ENCODE measurements around the gene PDXK. TPM values are rescaled to one million over a fixed set of nuclear protein-coding genes. Genes with fewer than 3 reads are reported as not detected.

The PDXK gene
- total and polyA plus RNA-seq, 9 of the 15 experiments (the other 6 are each of a cell fraction or from before 2014, with no cell fraction given): 5.6 to 162 (median 76.5) TPM

DNA sequence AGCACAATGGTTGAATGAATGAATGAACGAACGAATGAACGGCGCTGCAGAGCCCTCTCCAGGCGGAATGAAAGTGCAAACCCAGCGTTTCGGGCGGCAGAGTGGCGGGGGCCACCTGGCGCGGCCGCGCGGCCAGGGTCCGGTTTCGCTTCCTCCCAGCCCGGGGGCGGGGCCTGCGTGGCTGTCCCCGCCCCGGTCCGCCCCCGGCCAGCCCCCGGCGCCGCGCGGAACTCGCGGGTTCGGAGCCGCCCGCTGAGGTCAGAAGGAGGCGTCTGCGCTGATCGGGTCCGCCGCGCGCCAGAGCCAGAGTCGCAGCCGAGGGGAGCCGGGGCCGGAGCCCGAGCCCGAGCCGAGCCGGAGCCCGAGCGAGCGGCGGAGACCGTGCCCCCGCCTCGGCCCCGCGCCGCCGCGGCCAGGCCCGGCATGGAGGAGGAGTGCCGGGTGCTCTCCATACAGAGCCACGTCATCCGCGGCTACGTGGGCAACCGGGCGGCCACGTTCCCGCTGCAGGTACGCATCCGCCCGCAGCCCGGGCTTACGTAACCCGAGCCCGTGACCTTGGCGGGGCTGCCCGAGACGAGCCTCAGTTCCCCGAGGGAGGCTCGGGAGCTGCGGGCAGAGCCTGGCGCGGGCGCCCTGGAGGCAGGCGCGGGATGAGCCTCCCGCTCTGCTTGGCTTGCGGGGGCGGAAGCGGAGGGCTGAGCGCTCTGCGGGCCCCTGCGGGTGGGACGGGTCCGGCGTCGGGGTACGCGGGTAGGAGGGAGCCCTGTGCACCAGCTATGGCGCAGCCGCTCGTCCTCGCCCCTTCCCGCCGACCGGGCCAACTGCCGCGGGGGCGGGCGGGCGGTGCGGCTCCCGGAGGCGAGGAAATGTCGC, at the start of gene PDXK (continued):
- TF ChIP-seq, protein P1, sequence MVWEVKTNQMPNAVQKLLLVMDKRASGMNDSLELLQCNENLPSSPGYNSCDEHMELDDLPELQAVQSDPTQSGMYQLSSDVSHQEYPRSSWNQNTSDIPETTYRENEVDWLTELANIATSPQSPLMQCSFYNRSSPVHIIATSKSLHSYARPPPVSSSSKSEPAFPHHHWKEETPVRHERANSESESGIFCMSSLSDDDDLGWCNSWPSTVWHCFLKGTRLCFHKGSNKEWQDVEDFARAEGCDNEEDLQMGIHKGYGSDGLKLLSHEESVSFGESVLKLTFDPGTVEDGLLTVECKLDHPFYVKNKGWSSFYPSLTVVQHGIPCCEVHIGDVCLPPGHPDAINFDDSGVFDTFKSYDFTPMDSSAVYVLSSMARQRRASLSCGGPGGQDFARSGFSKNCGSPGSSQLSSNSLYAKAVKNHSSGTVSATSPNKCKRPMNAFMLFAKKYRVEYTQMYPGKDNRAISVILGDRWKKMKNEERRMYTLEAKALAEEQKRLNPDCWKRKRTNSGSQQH (CRISPR knock-in tag; IDR thresholded peaks at IDR 0.05): no peak
- TF ChIP-seq FOXJ2 (tag; IDR thresholded peaks at IDR 0.05): no peak
- TF ChIP-seq PBX2 (CRISPR knock-in tag; IDR thresholded peaks at IDR 0.05; ENCODE audit: low read depth): no peak
- no peak for TF ChIP-seq PBX2 (tag; conservative IDR thresholded peaks at IDR 0.05; ENCODE audit: low read depth)
- TF ChIP-seq LARP7 (IDR thresholded peaks at IDR 0.05): no peak
- TF ChIP-seq HEY1 (CRISPR knock-in tag; IDR thresholded peaks at IDR 0.05; ENCODE audit: borderline replicate concordance): no peak
- TF ChIP-seq, protein P2, sequence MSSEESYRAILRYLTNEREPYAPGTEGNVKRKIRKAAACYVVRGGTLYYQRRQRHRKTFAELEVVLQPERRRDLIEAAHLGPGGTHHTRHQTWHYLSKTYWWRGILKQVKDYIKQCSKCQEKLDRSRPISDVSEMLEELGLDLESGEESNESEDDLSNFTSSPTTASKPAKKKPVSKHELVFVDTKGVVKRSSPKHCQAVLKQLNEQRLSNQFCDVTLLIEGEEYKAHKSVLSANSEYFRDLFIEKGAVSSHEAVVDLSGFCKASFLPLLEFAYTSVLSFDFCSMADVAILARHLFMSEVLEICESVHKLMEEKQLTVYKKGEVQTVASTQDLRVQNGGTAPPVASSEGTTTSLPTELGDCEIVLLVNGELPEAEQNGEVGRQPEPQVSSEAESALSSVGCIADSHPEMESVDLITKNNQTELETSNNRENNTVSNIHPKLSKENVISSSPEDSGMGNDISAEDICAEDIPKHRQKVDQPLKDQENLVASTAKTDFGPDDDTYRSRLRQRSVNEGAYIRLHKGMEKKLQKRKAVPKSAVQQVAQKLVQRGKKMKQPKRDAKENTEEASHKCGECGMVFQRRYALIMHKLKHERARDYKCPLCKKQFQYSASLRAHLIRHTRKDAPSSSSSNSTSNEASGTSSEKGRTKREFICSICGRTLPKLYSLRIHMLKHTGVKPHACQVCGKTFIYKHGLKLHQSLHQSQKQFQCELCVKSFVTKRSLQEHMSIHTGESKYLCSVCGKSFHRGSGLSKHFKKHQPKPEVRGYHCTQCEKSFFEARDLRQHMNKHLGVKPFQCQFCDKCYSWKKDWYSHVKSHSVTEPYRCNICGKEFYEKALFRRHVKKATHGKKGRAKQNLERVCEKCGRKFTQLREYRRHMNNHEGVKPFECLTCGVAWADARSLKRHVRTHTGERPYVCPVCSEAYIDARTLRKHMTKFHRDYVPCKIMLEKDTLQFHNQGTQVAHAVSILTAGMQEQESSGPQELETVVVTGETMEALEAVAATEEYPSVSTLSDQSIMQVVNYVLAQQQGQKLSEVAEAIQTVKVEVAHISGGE (CRISPR knock-in tag; IDR thresholded peaks at IDR 0.05): peak in 2 of 3 experiments; percentile 1 to 88; a peak in 2 of 6 replicates
- TF ChIP-seq DPF2 (IDR thresholded peaks at IDR 0.05): no peak
- TF ChIP-seq CC2D1A (IDR thresholded peaks at IDR 0.05): no peak
- no peak for TF ChIP-seq TCFL5 (CRISPR knock-in tag; conservative IDR thresholded peaks at IDR 0.05)
- TF ChIP-seq E2F8 (IDR thresholded peaks at IDR 0.05; ENCODE audit: low read depth, partially characterized antibody): no peak
- TF ChIP-seq MEIS2 (IDR thresholded peaks at IDR 0.05; ENCODE audit: partially characterized antibody): no peak
- no peak for TF ChIP-seq ZNF121 (CRISPR knock-in tag; conservative IDR thresholded peaks at IDR 0.05)
- no peak for TF ChIP-seq HDGF (IDR thresholded peaks at IDR 0.05)
- no peak for TF ChIP-seq CSDE1 (IDR thresholded peaks at IDR 0.05)
- TF ChIP-seq FOXK1 (CRISPR knock-in tag; IDR thresholded peaks at IDR 0.05; ENCODE audit: borderline replicate concordance): peak; percentile 13; the same call in 1 of the 2 replicates
- no peak for TF ChIP-seq ZNF217 (CRISPR knock-in tag; IDR thresholded peaks at IDR 0.05)

All from K562 (cell line).